Tibial artery (tissue), 4 donors: Measurements from ENCODE around the gene AFF3.

Source experiments
- DNase-seq, 2 donors: peaks; one replicate each; pipeline ENCODE4 v3.0.0-alpha.2; 2019
- H3K27ac ChIP-seq, 2 donors: fragments of 200-600 bp; sonication (generic) in 1 of 2; 1 replicate in 1 of 2; 2 replicates in 1 of 2; pipeline ENCODE4 v1.5.1; 2018 to 2019; ENCODE audit warnings: mild to moderate bottlenecking in 1 of 2
- H3K27me3 ChIP-seq, 2 donors: fragments of 200-600 bp; sonication (generic) in 1 of 2; one replicate each; pipeline versions ENCODE4 v1.5.1 to v1.6.0; 2016 to 2019
- H3K36me3 ChIP-seq, 3 donors: fragments of 200-600 bp; sonication (generic) in 2 of 3; one replicate each; pipeline ENCODE4 v1.5.1; 2016 to 2019; ENCODE audit warnings: mild to moderate bottlenecking in 2 of 3
- H3K4me1 ChIP-seq, 4 donors: fragments of 200-600 bp; sonication (generic) in 2 of 4; 1 replicate in 3 of 4; 2 replicates in 1 of 4; pipeline ENCODE4 v1.5.1; 2016 to 2019
- H3K4me3 ChIP-seq, 2 donors: fragments of 200-600 bp; sonication (generic) in 1 of 2; 1 replicate in 1 of 2; 2 replicates in 1 of 2; pipeline ENCODE4 v1.5.1; 2018 to 2019; ENCODE audit warnings: mild to moderate bottlenecking in 2 of 2
- H3K9me3 ChIP-seq, 3 donors: fragments of 200-600 bp; sonication (generic) in 1 of 3; one replicate each; pipeline ENCODE4 v1.5.1; 2016 to 2019
- CTCF ChIP-seq, 2 experiments: fragments of 200-600 bp in 1 of 2; fragments of 450-650 bp in 1 of 2; IDR thresholded peaks; one replicate each; pipeline ENCODE4 v1.5.1; 2017 to 2019; ENCODE audit warnings: antibody characterized with exemption in 2 of 2, mild to moderate bottlenecking in 1 of 2, moderate library complexity in 1 of 2
- intact Hi-C: fragments of 100-400 bp; cut with DNase I; formaldehyde crosslinking; loops from one replicate; pipeline ENCODE4 v1.15.0; 2023; ENCODE audit warnings: low total_unique reads

AFF3 gene

GRCh38 chr2:99944019-99944418, 198.4 kb downstream of the AFF3 start:
- no peak for DNase-seq
- Histone ChIP-seq H3K4me3 (no peak overlapping the region), H3K9me3 (no peaks in the 10 kb centered on the region), H3K4me1 (no peaks in the 10 kb centered on the region), H3K36me3 (no peaks in the 10 kb centered on the region), H3K27ac (no peak overlapping the region), H3K27me3 (no peaks in the 10 kb centered on the region)
- intact Hi-C loops, result no loop called here
- no peak for TF ChIP-seq CTCF (IDR thresholded peaks at IDR 0.05)

GRCh38 chr2:99942561-99943347, 199.6 kb downstream of the AFF3 start:
- H3K36me3 ChIP-seq, result no peaks in the 10 kb centered on the region
- H3K4me1 ChIP-seq, result no peaks in the 10 kb centered on the region
- H3K9me3 ChIP-seq, result no peaks in the 10 kb centered on the region
- DNase-seq, result no peak
- no peak for TF ChIP-seq CTCF (IDR thresholded peaks at IDR 0.05)
- no peaks in the 10 kb centered on the region for H3K27me3 ChIP-seq
- H3K4me3 ChIP-seq, result no peak overlapping the region
- no peak overlapping the region for H3K27ac ChIP-seq
- intact Hi-C loops, result no loop called here

- Histone ChIP-seq H3K4me1 (no peaks in the 10 kb centered on the region), H3K27me3 (no peaks in the 10 kb centered on the region), H3K36me3 (no peaks in the 10 kb centered on the region), H3K4me3 (no peak overlapping the region), H3K9me3 (no peaks in the 10 kb centered on the region), H3K27ac (no peak overlapping the region)
- DNase-seq, result no peak
- intact Hi-C loops, result no loop called here
- no peak for TF ChIP-seq CTCF (IDR thresholded peaks at IDR 0.05)
Measured at GRCh38 chr2:99940963-99941362, 201.4 kb downstream of the AFF3 start.

DNA sequence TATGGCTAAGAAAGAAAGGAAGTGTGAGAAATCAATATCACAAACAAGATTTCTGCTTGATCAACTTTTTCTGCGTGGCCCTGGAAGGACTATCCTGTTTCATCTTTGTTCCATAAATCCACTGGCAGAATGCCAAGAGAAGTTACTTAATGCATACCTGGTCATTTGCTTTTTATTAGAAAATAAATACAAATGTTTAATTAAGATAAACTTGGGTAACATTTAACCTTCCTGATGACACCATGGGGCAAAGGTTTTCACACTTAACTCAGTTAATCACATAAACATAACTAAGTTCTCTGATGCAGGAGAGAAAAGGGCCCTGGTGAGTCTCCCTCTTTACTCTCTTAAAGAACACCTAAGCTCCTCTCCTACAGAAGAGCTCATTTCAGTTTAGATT, 203.3 kb downstream of the AFF3 start:
- no peaks in the 10 kb centered on the region for H3K27me3 ChIP-seq
- intact Hi-C loops, result no loop called here
- H3K27ac ChIP-seq, result no peak overlapping the region
- H3K9me3 ChIP-seq, result no peaks in the 10 kb centered on the region
- no peak overlapping the region for H3K4me3 ChIP-seq
- H3K4me1 ChIP-seq, result no peaks in the 10 kb centered on the region
- DNase-seq, result no peak
- H3K36me3 ChIP-seq, result no peaks in the 10 kb centered on the region
- no peak for TF ChIP-seq CTCF (IDR thresholded peaks at IDR 0.05)

DNA sequence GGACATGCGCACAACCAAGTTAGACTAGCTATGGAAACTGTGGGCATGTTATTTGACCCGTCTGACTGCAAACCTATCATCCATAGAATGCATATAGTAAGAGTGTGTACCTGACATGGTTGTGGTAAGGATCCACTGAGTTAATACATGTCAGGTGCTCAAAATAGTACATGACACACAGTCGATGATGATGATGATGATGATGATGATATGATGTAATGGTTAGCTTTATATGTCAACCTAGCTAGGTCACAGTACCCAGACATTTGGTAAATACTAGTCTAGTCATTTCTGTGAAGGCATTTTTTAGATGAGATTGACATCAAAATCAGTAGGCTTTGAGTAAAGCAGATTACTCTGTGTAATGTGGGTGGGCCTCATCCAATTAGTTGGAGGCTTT, 204.1 kb downstream of the AFF3 start:
- Histone ChIP-seq H3K36me3 (no peaks in the 10 kb centered on the region), H3K27me3 (no peaks in the 10 kb centered on the region), H3K27ac (no peak overlapping the region), H3K4me3 (no peak overlapping the region), H3K4me1 (no peaks in the 10 kb centered on the region), H3K9me3 (no peaks in the 10 kb centered on the region)
- no peak for TF ChIP-seq CTCF (IDR thresholded peaks at IDR 0.05)
- intact Hi-C loops, result no loop called here
- no peak for DNase-seq

DNA sequence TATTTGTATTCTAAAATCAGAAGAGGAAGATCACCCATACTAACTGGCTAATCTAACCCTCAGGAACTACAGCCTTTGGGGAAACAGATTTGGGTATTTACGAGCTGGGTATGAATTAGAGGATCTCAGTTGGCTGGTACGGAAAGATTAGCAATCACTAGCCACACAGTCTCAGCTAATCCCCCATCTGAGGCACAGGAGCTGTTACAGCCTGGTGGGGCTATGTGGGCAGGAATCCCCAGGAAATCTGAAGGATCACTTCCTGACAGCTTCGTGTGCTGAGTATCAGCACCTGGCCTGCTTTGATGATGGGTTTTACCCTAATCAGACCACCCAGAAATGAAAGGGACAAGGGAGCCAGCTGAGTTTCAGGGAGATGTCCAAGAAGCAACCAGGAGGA, 206.3 kb downstream of the AFF3 start:
- no peak for TF ChIP-seq CTCF (IDR thresholded peaks at IDR 0.05)
- no peaks in the 10 kb centered on the region for H3K27me3 ChIP-seq
- no peaks in the 10 kb centered on the region for H3K9me3 ChIP-seq
- no peak overlapping the region for H3K27ac ChIP-seq
- DNase-seq, result no peak
- no peak overlapping the region for H3K4me3 ChIP-seq
- H3K4me1 ChIP-seq, result no peaks in the 10 kb centered on the region
- no peaks in the 10 kb centered on the region for H3K36me3 ChIP-seq
- intact Hi-C loops, result no loop called here
